HG02870 (cell line): ENCODE data around the gene TNNC1.

Source experiments
- ATAC-seq: cut with Tn5 transposase; IDR thresholded peaks from one replicate; pipeline ENCODE4 v1.9.1; 2021; ENCODE audit warnings: mild to moderate bottlenecking, moderate library complexity; ENCODE audit not compliant: unreplicated experiment

TNNC1 gene

DNA sequence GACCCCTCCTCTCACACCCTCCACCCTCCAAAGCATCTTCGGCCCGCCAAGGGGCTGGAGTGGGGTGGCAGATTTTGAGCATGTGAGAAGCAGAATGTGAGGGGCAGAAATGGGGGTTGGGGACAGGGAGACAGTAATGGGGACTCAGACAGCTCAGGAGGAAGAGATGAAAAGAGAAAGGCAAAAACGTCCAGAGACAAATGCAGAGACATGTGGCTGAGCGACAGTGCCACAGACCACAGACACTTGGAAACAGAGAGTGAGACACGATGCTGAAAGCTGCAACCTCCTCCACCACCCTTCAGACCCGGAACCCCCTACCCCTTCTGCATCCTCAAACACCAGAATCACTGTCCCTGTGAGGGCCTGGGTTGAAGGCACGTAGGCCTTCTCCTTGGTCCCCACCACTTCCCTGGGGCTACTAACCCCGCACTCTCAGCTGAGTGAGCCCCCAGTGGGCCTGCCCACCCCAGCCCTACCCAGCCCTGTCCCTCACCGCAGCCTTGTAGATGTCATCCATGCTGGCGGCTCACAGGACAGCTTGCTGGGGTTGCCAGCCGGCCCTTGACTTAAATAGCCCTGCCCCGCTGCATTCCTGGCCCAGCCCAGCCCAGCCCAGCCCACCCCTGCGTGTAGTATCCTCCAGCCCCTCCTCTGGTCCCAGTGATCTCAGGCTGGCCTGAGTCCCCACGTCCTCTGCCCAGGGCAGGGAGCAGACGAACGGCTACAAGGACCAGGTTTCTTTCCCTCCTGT, at the start of gene TNNC1:
TSS of gene TNNC1 (minus strand) at position 546 of the 754 bp plus-strand sequence. CDS start at position 520, 26 bp downstream.
- no peak for ATAC-seq

DNA sequence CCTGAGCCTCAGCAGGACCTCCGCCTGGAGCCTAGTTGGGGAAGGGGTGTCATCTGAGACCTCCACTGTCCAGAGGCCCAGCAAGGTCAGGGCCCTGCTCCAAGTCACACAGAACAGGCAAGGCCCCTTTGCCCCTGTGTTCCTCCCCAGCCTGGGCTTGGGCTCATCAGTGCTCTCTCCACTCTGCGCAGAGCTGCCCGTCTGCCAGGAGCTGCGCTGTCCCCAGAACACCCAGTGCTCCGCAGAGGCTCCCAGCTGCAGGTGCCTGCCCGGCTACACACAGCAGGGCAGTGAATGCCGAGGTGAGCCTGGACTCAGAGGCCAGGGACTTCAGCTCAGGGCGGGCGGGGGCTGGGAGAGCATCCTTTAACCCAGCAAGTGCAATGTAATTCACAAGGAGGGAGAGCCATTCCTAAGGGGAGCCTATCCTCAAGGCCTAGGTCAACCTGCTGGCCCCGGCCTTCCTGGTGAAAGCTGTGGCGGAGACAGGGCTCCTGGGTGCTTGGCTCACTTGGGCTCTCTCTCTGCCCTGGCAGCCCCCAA, 49.0 kb upstream of the TNNC1 start:
- no peak for ATAC-seq

DNA sequence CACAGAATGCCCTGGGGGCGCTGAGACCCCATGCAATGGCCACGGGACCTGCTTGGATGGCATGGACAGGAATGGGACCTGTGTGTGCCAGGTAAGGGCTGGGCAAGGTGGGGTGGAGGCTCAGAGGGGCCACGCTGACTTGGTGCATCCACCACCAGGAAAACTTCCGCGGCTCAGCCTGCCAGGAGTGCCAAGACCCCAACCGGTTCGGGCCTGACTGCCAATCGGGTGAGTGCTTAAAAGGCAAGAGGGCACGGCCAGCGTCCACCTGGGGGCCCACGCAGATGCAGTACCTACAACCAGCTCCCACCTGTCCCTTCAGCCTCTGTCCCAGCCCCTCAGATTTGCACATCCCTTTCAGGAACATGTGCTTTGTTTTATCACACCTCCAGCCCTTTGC, 48.2 kb upstream of the TNNC1 start:
- ATAC-seq = no peak

DNA sequence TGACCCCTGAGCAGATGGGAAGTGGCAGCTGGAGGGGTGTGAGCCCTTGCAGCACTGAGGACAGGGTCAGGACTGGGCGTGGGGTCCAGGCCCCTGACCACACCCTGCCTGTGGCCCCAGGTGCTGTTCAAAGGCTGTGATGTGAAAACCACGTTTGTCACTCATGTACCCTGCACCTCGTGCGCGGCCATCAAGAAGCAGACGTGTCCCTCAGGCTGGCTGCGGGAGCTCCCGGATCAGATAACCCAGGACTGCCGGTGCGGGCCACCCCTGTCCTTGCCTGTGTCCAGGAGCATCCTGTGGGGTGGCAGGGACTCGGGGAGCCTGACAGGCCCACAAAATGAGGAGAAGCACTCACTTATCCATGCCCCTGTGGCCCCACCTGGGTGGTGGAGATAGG, 47.2 kb upstream of the TNNC1 start:
- no peak for ATAC-seq

DNA sequence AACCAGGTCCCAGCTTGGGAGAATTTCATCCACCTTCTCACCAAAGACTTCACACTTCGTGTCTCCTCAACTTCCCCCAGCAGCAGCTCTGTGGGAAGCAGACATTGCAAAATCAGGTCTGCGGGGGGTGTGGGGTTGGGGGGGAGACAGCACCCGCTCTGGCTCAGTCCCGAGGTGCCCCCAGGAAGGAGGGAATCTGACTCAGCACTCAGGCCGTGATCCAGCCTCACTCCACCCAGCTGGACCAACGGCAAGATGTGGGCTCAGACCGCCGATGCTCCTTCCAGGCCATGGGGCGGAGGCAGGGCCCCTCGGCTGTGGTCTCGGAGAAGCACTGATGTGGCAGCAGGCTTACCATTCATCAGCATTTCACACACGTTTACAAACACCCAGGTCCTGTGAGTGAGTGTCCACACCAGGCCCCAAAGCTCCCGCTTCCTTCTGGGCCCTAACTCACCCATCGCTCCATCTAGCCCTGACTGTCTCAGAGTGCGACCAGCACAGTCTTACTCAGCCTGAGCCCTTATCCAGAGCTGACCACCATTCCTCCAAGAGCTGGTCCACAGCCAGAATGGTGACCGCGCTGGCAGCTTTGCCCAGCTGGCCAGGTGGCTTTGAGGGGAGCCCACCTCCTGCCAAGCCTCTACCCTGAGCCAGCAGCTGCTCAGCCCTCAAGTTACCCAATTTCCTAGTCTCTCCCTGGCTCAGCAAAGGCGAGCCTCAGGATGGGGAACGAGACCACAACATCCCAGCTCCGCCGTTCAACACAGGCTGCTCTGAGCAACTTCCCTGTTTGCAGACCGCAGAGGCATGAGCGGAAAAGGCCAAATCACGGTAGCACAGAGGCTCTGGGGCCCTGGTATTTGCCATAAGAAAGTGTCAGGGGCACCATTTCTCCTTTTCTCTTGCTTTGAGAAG, 44.6 kb upstream of the TNNC1 start:
- ATAC-seq = no peak

DNA sequence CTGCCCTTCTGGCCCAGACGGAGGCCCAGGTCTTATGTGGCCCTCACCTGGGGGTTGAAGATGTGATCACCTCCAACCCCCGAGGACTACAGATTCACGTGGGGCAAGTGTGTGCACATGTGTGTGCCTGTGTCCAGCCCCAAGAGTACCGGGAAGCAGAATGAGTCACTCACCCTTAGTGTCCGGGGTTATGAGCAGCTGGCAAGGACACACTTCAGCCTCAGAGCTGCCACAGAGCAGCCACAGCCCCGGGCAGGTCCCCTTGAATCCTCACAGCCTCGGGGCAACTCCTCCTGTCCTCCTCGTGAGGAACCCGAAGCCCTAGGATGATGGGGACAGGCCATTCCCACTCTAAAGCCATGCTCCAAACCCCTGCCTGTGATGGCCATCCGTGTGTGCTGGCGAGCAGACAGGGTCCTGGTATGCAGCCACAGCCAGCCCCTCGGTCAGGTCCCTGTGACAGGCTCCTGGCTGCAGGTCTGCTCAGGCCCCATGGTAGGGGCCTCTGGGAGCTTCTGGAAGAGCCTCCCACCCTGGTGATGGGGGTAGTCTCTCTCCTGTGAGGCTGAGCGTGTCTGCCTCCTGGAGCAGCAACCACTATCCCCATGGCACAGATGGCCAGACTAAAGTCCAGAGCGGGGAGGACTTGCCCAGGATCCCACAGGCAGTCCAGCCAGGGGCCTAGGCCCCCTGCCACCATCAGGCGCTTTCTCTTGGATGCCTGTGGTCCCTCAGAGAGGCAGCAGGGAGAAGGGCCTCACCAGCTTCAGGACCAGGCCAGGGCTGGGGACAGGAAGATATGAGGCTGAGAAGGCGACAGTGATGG, 42.1 kb upstream of the TNNC1 start:
- ATAC-seq = no peak

DNA sequence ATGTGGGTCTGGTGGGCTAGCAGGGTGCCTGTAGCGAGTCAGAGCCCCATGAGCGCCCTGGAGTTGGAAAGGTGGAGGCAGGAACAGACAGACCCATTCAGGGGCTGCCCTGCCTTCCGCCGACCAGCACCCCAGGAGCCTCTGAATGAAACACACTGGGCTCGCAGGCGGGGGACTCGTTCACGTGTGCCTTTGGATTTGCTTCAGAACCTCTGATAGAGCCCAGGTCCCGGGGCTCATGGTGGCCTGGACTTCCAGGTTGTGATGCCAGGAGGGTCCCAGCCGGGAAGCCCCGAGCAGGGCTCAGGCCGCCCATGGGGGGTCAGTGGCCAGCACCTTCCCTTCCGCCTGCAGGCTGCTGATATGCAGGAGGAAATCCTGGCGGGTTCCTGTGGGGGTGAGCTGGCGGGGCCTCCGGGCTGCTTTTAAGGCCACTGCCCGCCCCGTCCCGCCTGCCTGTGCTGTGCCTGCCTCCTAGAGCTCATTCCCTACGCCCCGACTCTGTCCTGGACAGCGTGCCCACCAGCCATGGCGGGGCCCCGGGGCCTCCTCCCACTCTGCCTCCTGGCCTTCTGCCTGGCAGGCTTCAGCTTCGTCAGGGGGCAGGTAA, 41.1 kb upstream of the TNNC1 start, which contains the start of gene STAB1:
TSS of gene STAB1 (plus strand) at position 453 of the 610 bp plus-strand sequence. CDS start at position 529, 76 bp downstream.
- no peak for ATAC-seq

DNA sequence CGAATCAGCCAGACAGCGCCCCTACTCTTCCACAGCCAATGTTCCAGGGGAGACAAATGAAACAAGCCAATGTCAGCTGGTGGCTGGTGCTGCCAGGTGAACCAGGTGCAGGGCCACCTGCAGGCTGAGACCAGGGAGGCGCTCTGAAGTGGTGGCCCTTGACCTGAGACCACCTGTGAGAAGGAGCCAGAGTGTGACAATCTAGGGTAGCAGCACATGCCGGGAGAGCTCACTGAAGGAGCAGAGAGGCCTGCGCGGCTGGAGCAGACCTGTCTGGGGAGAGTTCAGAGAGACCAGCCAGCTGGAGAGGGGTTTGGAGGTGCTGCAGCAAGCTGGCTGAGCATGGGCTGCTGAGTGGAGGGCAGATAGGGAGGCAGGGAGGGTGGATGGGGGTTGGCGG, 40.6 kb upstream of the TNNC1 start:
- ATAC-seq = no peak

DNA sequence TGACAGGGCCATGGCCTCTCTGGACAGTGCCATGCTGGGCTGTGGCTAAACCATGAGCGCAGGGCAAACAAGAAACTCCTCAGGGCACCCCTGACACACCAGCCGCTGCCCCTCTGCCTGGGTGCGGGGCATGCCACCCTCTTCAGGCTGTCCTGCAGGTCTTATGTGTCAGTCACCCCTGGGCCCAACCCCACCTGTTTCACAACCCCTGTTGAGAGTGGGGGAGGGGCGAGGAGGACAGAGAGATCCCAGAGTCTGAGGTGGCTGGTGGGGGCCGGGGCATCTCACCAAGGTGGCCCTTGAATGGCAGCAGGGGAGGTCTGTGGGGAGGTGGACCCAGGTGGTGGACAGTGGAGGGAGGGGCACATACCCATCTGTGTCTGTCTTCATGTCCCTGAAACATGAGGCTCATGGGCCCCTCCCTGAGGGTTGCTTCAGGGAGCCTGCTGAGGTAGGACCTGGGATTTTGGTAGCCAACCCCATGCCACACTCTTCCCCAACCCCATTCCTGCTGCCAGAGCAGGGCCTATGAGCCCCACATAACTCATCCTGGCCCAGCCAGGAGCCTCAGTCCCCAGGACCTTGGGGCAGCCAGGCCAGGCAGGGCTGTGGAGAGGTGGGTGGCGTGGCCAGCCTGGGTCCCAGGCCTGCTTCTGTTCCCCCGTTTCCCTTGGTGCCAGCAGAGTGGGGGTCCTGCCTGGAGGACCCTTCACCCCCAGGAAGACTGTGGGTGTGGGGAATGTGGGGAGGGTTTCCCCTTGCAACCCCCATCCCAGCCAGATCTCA, 39.6 kb upstream of the TNNC1 start:
- no peak for ATAC-seq

DNA sequence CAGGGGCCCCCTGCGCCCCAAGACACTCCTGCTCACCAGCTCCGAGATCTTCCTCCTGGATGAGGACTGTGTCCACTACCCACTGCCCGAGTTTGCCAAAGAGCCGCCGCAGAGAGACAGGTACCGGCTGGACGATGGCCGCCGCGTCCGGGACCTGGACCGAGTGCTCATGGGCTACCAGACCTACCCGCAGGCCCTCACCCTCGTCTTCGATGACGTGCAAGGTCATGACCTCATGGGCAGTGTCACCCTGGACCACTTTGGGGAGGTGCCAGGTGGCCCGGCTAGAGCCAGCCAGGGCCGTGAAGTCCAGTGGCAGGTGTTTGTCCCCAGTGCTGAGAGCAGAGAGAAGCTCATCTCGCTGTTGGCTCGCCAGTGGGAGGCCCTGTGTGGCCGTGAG, 38.2 kb upstream of the TNNC1 start:
- ATAC-seq = no peak

DNA sequence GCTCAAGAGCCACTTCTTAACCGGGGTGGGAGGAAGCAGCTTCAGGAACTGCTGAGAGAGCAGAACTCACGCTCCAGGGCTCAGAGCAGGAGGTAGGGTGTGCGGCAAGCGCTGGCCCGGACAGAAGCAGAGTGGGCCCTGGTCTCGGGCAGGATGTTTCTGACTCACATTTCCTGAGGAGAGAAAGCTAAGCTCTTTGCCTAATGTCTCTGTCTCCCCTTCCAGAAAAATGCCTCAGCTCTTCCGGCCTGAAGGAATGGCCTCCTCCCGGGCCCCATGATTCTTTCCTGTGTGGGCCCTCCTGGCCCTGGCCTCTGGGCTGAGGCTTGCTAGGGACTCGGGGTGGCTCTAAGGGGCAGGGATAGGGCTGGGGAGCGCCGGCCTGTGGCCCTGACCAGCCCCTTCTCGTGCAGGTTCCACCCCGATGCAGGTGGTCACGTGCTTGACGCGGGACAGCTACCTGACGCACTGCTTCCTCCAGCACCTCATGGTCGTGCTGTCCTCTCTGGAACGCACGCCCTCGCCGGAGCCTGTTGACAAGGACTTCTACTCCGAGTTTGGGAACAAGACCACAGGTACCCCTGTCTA, 37.2 kb upstream of the TNNC1 start:
- no peak for ATAC-seq

DNA sequence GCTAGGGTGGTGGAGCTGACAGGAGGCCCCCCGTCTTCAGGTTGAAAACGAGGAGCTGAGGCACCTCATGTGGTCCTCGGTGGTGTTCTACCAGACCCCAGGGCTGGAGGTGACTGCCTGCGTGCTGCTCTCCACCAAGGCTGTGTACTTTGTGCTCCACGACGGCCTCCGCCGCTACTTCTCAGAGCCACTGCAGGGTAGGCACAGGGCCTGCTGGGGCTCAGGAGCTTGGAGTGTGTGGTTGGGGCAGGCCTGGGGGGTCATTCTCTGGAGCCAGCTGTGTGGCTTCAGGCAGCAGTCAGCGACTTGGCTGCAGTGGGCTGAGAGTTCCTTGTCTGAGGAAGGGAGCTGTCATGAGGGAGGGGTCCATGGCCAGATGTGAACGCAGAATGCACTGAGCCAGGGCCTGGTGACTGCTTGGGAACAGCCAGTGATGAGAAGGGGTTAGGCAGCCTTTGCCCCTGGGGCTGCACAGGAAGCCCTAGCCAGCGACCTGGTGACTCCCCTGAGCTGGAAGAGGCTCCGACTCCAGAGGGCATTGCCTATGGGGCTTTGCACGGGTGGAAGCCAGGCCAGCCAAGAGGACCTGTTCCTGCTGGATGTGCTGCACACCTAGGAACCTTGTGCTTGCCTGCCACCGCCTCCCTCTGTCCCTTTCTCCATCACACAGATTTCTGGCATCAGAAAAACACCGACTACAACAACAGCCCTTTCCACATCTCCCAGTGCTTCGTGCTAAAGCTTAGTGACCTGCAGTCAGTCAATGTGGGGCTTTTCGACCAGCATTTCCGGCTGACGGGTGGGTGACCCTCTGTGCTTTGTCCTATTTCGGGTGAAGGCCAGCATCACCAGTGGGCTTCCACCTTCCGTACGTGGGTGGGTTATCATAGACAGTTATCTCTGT, 36.4 kb upstream of the TNNC1 start:
- no peak for ATAC-seq

DNA sequence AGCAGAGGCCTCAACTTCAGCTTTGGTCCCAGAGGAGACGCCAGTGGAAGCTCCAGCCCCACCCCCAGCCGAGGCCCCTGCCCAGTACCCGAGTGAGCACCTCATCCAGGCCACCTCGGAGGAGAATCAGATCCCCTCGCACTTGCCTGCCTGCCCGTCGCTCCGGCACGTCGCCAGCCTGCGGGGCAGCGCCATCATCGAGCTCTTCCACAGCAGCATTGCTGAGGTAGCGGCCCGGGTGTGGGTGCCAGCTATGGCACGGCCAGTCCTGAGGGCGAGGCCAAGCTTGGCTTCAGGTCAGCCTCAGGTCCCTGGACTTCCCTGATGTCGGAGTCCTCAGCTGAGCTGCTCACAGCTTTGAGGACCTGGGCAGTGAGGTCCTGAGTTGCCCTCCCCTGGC, 35.6 kb upstream of the TNNC1 start:
- ATAC-seq = no peak

DNA sequence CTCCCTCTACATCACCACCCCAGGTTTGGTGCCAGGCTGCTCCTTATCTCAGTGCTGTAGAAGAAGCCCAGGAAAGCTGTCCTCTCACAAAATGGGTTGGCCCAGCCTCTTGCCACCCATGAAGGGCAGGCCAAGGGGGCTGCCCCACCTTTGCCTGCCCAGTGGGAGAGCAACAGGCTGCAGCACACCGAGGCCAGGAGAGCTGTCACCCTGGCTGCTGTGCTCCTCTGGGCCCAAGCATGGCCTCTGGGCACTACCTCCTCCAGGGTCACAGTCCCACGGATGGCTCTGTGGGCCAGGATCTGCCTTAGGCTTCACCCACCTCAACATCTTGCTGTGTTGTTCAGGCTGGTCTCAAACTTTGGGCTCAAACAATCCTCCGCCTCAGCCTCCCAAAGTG, 34.9 kb upstream of the TNNC1 start:
- ATAC-seq = no peak

DNA sequence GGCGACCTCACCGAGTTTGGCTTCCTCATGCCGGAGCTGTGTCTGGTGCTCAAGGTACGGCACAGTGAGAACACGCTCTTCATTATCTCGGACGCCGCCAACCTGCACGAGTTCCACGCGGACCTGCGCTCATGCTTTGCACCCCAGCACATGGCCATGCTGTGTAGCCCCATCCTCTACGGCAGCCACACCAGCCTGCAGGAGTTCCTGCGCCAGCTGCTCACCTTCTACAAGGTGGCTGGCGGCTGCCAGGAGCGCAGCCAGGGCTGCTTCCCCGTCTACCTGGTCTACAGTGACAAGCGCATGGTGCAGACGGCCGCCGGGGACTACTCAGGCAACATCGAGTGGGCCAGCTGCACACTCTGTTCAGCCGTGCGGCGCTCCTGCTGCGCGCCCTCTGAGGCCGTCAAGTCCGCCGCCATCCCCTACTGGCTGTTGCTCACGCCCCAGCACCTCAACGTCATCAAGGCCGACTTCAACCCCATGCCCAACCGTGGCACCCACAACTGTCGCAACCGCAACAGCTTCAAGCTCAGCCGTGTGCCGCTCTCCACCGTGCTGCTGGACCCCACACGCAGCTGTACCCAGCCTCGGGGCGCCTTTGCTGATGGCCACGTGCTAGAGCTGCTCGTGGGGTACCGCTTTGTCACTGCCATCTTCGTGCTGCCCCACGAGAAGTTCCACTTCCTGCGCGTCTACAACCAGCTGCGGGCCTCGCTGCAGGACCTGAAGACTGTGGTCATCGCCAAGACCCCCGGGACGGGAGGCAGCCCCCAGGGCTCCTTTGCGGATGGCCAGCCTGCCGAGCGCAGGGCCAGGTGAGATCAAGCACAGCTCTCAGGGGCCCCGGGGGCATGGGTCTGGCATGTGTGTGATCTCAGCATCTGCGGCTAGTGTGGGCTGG, 34.2 kb upstream of the TNNC1 start:
- no peak for ATAC-seq

DNA sequence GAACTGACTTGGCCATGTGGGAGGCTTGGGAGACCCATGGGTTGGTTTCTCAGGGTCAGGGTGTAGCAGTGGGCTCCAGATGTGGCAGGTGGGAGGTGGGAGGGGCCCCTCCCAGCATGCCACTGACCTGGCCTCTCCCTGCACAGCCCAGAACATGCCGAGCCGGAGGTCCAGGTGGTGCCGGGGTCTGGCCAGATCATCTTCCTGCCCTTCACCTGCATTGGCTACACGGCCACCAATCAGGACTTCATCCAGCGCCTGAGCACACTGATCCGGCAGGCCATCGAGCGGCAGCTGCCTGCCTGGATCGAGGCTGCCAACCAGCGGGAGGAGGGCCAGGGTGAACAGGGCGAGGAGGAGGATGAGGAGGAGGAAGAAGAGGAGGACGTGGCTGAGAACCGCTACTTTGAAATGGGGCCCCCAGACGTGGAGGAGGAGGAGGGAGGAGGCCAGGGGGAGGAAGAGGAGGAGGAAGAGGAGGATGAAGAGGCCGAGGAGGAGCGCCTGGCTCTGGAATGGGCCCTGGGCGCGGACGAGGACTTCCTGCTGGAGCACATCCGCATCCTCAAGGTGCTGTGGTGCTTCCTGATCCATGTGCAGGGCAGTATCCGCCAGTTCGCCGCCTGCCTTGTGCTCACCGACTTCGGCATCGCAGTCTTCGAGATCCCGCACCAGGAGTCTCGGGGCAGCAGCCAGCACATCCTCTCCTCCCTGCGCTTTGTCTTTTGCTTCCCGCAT, 33.4 kb upstream of the TNNC1 start:
- ATAC-seq = no peak
